Caco-2 (cell line): ENCODE data around the gene LRP1B. TPM values are rescaled to one million over a fixed set of nuclear protein-coding genes. Genes with fewer than 3 reads are reported as not detected.

Source experiments
- BruUV-seq: library from RNA; stranded (reverse); fragments of 400-500 nt; replicated peaks from 2 replicates; lab custom pipeline; 2021; lab: Mats Ljungman, UMichigan
- CTCF ChIA-PET: fragments of 300-600 bp; sonication (Branson Sonifier 250); formaldehyde crosslinking; loops from one replicate; lab custom pipeline; 2022; ENCODE audit warnings: antibody characterized with exemption; lab: Charles Lee
- POLR2A ChIA-PET: fragments of 300-600 bp; sonication (Branson Sonifier 250); formaldehyde crosslinking; loops from one replicate; lab custom pipeline; 2022; ENCODE audit warnings: antibody characterized with exemption; lab: Charles Lee
- DNase-seq, 2 experiments: peaks; one replicate each; pipeline versions ENCODE4 v3.0.0 to v3.0.0-alpha.2; 2020 to 2022
- H3K27me3 ChIP-seq: replicated peaks from 2 replicates; pipeline ENCODE4 v1.6.0; 2011; ENCODE audit warnings: low read length; ENCODE audit not compliant: control insufficient read depth, insufficient read depth
- H3K36me3 ChIP-seq: 2 replicates; pipeline ENCODE4 v1.5.1; 2011; ENCODE audit warnings: low read length; ENCODE audit not compliant: control insufficient read depth, insufficient read depth
- H3K4me1 ChIP-seq: fragments of 250-450 bp; sonication (Bioruptor Pico); 2 replicates; pipeline ENCODE4 v1.5.1; 2020; ENCODE audit warnings: mild to moderate bottlenecking
- H3K4me3 ChIP-seq: 2 replicates; pipeline ENCODE4 v1.5.1; 2011; ENCODE audit warnings: low read depth, mild to moderate bottlenecking, control low read depth, low read length
- H3K9me3 ChIP-seq: fragments of 250-450 bp; sonication (Bioruptor Pico); 2 replicates; pipeline ENCODE4 v1.5.1; 2020; ENCODE audit warnings: mild to moderate bottlenecking, moderate library complexity
- H3K27ac Mint-ChIP-seq: one replicate; pipeline ENCODE4 v1.8.0; 2022; ENCODE audit warnings: mixed read lengths; ENCODE audit not compliant: unreplicated experiment
- H3K27me3 Mint-ChIP-seq: one replicate; pipeline ENCODE4 v1.8.0; 2022; ENCODE audit warnings: mixed read lengths; ENCODE audit not compliant: insufficient read depth, unreplicated experiment
- H3K36me3 Mint-ChIP-seq: one replicate; pipeline ENCODE4 v1.8.0; 2022; ENCODE audit warnings: mild to moderate bottlenecking, mixed read lengths; ENCODE audit not compliant: insufficient read depth, unreplicated experiment
- H3K4me1 Mint-ChIP-seq: one replicate; pipeline ENCODE4 v1.8.0; 2022; ENCODE audit warnings: low read depth, mixed read lengths; ENCODE audit not compliant: unreplicated experiment
- H3K4me3 Mint-ChIP-seq: one replicate; pipeline ENCODE4 v1.8.0; 2022; ENCODE audit warnings: mild to moderate bottlenecking, moderate library complexity, mixed read lengths; ENCODE audit not compliant: unreplicated experiment
- H3K9me3 Mint-ChIP-seq: one replicate; pipeline ENCODE4 v1.8.0; 2022; ENCODE audit warnings: mixed read lengths; ENCODE audit not compliant: unreplicated experiment
- intact Hi-C: fragments of 100-400 bp; cut with micrococcal nuclease; formaldehyde crosslinking; loops from one replicate; pipeline ENCODE4 v1.10.0; 2022; ENCODE audit not compliant: unreplicated experiment
- total RNA-seq: library from RNA; stranded (reverse); gene quantifications from 2 replicates; pipeline ENCODE4 v1.2.3, GENCODE V29; 2022
- TF ChIP-seq, protein P1 (sequence below), 2 experiments: fragments of 200-600 bp in 1 of 2; IDR thresholded peaks; 1 replicate in 1 of 2; 2 replicates in 1 of 2; pipeline versions ENCODE4 v1.5.1 to v1.8.0; 2011 to 2022; ENCODE audit warnings: antibody characterized with exemption in 1 of 2, control low read depth in 1 of 2, inconsistent platforms in 1 of 2, low read depth in 1 of 2, low read length in 1 of 2, mild to moderate bottlenecking in 1 of 2, moderate library complexity in 1 of 2; ENCODE audit not compliant: insufficient read depth in 1 of 2, severe bottlenecking in 1 of 2, unreplicated experiment in 1 of 2

The LRP1B gene
- total RNA-seq, 1 experiment from 2014 or later: not detected

DNA sequence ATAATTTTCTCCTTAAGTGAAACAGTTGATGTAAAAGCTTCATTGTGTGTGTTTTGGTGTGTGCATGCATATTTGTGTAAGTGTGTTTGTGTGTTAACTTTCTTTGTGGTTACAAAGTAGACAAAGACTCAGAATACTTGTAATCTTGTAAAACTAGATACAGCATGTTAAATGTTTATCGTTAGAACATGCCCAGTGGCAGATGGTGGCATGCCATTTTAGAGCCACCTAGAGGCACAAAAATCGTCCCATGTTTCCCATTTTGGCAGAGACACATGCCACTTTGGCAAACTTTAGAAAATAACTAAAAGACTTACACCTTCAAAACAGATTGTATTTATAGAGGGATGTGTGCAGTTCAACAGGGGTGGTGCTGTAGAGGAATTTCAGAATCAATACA is 224.1 kb downstream of the LRP1B start:
- Histone ChIP-seq H3K4me1 (no peaks in the 10 kb centered on the region), H3K9me3 (no peaks in the 10 kb centered on the region), H3K4me3 (no peak overlapping the region), H3K36me3 (no peaks in the 10 kb centered on the region), H3K27me3 (no peaks in the 10 kb centered on the region)
- ChIA-PET POLR2A (no interaction called here), CTCF (no interaction called here)
- intact Hi-C loops: no loop called here
- no peaks in the 10 kb centered on the region for H3K4me1 Mint-ChIP-seq
- no TSS peak for BruUV-seq
- H3K27me3 Mint-ChIP-seq: no peaks in the 10 kb centered on the region
- TF ChIP-seq, protein P1, sequence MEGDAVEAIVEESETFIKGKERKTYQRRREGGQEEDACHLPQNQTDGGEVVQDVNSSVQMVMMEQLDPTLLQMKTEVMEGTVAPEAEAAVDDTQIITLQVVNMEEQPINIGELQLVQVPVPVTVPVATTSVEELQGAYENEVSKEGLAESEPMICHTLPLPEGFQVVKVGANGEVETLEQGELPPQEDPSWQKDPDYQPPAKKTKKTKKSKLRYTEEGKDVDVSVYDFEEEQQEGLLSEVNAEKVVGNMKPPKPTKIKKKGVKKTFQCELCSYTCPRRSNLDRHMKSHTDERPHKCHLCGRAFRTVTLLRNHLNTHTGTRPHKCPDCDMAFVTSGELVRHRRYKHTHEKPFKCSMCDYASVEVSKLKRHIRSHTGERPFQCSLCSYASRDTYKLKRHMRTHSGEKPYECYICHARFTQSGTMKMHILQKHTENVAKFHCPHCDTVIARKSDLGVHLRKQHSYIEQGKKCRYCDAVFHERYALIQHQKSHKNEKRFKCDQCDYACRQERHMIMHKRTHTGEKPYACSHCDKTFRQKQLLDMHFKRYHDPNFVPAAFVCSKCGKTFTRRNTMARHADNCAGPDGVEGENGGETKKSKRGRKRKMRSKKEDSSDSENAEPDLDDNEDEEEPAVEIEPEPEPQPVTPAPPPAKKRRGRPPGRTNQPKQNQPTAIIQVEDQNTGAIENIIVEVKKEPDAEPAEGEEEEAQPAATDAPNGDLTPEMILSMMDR (IDR thresholded peaks at IDR 0.05; ENCODE audit: insufficient read depth in 1 of 2, low read depth in 1 of 2, low read length in 1 of 2, severe bottlenecking in 1 of 2, unreplicated experiment in 1 of 2): no peak
- no peak overlapping the region for H3K4me3 Mint-ChIP-seq
- H3K27ac Mint-ChIP-seq: no peak overlapping the region
- DNase-seq: no peak
- no peaks in the 10 kb centered on the region for H3K36me3 Mint-ChIP-seq
- H3K9me3 Mint-ChIP-seq: no peaks in the 10 kb centered on the region

DNA sequence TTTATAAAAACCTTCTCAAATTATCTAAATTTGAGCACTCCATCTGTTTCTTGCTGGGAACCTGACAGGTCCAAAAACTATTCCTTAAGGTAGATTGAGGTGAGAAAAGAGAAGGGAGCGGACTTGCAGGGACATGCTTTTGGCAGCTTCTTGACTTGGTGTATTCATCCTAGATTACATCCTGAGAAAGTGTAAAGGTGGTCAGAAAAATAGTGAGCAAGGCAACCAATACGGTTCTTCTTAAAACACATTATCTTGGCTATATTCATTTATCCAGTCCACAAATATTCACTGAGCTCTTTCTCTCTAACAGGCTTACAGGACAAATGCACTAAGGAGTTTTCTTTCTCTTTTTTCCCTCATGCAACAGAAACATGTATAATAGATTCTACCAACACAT is 230.0 kb downstream of the LRP1B start:
- DNase-seq: no peak
- Mint-ChIP-seq H3K9me3 (no peaks in the 10 kb centered on the region), H3K4me1 (no peaks in the 10 kb centered on the region), H3K4me3 (no peak overlapping the region), H3K27me3 (no peaks in the 10 kb centered on the region), H3K27ac (no peak overlapping the region), H3K36me3 (no peaks in the 10 kb centered on the region)
- Histone ChIP-seq H3K4me1 (no peaks in the 10 kb centered on the region), H3K9me3 (no peaks in the 10 kb centered on the region), H3K27me3 (no peaks in the 10 kb centered on the region), H3K36me3 (no peaks in the 10 kb centered on the region), H3K4me3 (no peak overlapping the region)
- POLR2A ChIA-PET: no interaction called here
- BruUV-seq: no TSS peak
- TF ChIP-seq, protein P1 (IDR thresholded peaks at IDR 0.05; ENCODE audit: insufficient read depth in 1 of 2, low read depth in 1 of 2, low read length in 1 of 2, severe bottlenecking in 1 of 2, unreplicated experiment in 1 of 2): no peak
- CTCF ChIA-PET: no interaction called here
- intact Hi-C loops: no loop called here

DNA sequence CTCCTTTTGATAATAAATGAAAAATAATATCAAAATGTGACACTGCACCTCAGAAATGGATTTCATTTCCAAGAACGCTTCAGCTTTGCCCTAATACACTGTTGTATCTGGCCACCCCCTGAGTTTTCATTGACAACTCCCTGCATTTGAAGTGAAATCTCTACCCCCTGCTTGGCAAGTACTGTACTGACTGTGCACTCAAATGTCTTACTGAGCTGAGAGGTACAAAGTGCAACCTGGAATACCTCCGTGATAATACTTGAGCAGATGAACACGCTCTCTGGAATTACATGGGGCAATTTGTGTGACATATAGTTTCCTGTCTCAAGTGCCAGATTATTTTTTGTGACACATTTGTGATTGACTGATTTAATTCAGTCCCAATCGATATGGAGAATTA is 231.1 kb downstream of the LRP1B start:
- no peak overlapping the region for H3K27ac Mint-ChIP-seq
- Histone ChIP-seq H3K9me3 (no peaks in the 10 kb centered on the region), H3K4me3 (no peak overlapping the region), H3K36me3 (no peaks in the 10 kb centered on the region), H3K27me3 (no peaks in the 10 kb centered on the region), H3K4me1 (no peaks in the 10 kb centered on the region)
- TF ChIP-seq, protein P1 (IDR thresholded peaks at IDR 0.05; ENCODE audit: insufficient read depth in 1 of 2, low read depth in 1 of 2, low read length in 1 of 2, severe bottlenecking in 1 of 2, unreplicated experiment in 1 of 2): no peak
- CTCF ChIA-PET: no interaction called here
- peak in 1 of 2 experiments; percentile 7 for DNase-seq
- no peaks in the 10 kb centered on the region for H3K9me3 Mint-ChIP-seq
- no peak overlapping the region for H3K4me3 Mint-ChIP-seq
- no peaks in the 10 kb centered on the region for H3K27me3 Mint-ChIP-seq
- H3K36me3 Mint-ChIP-seq: no peaks in the 10 kb centered on the region
- intact Hi-C loops: no loop called here
- POLR2A ChIA-PET: no interaction called here
- no peaks in the 10 kb centered on the region for H3K4me1 Mint-ChIP-seq
- BruUV-seq: no TSS peak
